ENCODE data around the gene CSTPP1.
"Not testable (repeated sequence)": the region's sequence is repeated elsewhere in the genome, so short reads cannot be mapped to it uniquely, and the experiment has no call there.

Gene CSTPP1

GRCh38 chr11:47105974-47106373 is 169.4 kb downstream of the CSTPP1 start:
- DNase-seq = no peak

DNA sequence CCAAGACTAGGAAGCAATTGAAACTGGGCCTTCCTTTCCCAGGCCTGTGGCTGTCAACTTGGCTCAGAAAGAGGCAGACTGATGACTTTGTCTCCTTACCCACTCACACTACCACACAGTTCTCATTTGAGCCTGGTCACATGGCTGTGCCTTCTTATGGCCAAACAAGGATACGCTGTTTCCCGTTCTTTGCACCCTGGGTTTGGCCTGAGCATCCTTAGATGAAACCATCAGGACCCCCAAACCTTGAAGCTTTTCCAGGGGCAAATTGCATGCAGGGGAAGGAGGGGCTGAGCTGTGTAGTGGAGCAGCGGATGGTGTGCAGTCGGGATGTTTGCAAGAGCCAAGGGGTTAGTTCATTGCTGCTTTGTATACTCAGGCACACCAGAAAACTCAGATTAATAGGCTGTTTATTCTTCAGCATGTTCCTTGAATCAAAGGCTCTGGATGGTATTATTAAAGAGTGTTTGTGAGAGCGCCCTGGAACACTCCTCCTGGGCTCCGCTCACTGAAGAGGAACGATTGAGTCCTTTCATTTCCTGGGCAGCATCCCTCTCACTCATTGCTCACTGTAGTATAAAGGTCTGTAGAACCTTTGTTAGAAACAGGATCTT is 170.3 kb downstream of the CSTPP1 start:
- DNase-seq = peak; percentile 45 to 58

DNA sequence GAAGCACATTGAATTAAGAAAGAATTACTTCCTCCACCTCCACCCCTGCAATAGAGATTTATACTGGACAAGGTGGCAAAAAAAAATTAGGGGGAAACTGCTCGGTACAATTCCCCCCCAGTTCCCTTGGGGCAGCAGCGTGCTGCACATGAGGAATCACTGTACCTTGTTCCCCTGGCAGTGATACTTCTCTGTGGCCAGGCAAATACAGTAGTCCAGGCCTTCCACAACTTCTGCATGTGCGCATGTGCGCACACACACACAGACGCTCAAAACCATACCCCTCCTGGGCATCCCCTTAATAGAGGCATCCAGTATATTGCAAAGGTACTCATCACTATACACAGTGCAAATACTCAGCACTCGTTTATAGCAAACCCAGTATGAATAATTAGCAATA is 171.2 kb downstream of the CSTPP1 start:
- no peak for DNase-seq

DNA sequence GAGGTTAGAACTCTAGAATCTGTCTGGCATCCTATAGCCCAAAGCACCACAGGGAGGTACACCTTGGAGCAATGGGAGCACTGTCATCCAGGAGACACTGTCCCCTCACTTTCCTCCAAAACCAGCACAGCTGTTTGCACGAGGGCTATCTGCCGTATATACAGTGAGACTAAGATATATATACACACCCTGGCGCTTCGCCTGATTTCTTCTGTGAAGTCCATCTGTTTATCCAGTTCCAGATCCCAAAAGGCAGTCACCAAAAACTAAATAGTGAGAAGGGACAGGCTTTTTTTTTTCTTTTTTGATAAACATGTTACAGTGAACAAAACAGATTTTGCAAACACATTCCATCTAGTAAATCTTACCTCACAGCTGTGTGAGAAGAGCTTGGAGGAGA is 171.7 kb downstream of the CSTPP1 start:
- no peak for DNase-seq

GRCh38 chr11:47109051-47109726 is 172.6 kb downstream of the CSTPP1 start:
- DNase-seq = no peak

DNA sequence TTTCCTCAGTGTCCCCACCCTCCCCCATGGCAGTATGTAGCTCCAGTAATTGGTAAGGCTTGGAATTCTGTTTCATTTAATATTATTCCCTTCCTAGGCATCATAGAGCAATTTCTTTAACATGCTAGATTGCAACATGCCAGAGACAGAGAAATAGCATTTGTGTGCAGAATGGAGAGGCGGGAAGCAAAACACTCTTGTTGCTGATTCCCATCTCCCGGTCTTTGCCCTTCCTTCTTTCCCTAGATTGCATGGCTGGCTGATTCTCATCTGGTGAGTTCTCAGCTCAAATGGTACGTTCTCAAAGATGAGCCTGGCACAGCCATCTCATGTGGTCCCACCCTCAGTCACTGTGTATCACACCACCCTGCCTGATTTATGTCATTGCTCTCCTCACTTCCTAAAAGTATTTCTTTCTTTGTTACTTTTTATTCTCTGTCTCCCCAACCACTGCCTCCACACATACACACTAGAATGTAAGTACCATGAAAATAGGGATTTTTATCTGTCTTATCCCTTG is 173.2 kb downstream of the CSTPP1 start:
- no peak for DNase-seq

- peak; percentile 26 to 66 for DNase-seq
These were observed 174.8 kb downstream of the CSTPP1 start for GRCh38 chr11:47111318-47111804.

- DNase-seq = not testable (repeated sequence)
These were observed 176.4 kb downstream of the CSTPP1 start for GRCh38 chr11:47112941-47113340.

DNA sequence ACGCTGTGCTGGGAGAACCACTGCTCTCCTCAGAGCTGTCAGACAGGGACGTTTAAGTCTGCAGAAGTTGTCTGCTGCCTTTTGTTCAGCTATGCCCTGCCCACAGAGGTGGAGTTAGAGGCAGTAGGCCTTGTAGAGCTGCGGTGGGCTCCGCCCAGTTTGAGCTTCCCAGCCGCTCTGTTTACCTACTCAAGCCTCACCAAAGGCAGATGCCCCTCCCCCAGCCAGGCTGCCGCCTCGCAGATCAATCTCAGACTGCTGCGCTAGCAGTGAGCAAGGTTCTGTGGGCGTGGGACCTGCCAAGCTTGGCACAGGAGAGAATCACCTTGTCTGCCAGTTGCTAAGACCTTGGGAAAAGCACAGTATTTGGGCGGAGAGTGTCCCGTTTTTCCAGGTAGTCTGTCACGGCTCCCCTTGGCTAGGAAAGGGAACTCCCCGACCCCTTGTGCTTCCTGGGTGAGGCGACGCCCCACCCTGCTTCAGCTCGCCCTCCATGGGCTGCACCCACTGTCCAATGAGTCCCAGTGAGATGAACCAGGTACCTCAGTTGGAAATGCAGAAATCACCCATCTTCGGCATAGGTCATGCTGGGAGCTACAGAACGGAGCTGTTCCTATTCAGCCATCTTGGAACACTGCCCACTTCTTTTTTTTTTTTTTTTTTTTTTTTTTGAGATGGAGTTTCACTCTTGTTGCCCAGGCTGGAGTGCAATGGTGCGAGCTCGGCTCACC is 182.6 kb downstream of the CSTPP1 start:
- DNase-seq = not testable (repeated sequence)

GRCh38 chr11:47121056-47121455 is 184.5 kb downstream of the CSTPP1 start:
- DNase-seq = no peak

- DNase-seq = no peak
These were observed 185.2 kb downstream of the CSTPP1 start for GRCh38 chr11:47121731-47122130.

- no peak for DNase-seq
These were observed 186.5 kb downstream of the CSTPP1 start for GRCh38 chr11:47123094-47123493.

DNA sequence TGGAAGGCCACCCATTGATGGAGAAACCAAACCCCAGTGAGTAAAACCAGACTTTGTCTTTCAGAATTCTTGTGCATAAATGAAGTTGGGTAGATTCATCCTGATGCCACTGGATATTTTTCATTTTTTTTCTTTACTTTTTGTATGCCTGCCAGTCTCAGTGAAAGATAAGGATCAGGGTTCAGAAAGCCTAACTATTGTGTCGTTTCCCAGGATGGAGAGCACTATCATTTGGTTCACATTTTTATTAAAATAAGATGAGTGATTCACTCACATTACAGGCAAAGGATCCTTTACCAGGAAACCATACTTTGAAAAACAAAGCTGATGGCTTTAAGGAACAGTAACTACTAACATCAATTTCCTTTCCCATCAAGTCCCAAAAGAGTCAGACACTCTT is 188.1 kb downstream of the CSTPP1 start:
- DNase-seq = no peak

GRCh38 chr11:47125083-47125482 is 188.5 kb downstream of the CSTPP1 start:
- DNase-seq = no peak

DNA sequence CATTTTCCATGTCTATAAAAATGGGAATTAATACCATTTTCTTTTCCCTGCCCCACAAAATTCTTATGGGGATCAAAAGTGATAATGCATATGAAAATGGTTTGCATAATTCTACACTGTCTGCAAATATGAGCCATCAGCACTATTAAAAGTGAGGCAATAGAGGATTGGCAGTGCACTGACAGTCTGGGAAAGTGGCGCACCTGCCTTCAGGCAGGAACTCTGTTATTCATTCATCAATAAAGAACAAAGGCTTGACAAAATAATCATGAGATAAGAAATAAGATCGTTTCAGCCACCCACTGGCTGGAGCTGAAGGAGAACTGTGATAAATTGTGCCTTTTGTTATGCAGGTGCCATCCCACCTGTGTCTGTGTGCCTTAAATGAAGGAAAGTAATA is 190.7 kb downstream of the CSTPP1 start:
- DNase-seq = peak; percentile 30 to 67

GRCh38 chr11:47130543-47130942 is 194.0 kb downstream of the CSTPP1 start:
- peak; percentile 43 to 46 for DNase-seq

DNA sequence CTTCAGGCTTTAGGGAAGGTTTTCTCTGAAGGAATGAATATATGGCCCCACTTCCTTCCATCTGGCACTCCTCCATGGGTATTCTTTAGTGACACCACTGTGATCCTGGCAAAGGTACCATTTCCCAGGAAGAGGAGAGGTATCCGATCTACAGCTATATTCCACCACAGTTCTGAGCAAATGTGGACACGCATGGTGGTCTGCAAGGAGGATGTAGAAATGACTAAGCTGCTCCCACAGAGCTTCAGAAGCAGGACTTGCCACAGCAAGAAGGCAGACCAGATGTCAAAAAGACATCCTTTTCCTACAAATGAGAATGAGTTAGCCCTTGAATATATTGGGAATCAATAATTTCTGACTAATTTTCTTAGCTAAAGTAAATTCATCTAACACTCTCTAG is 194.6 kb downstream of the CSTPP1 start:
- no peak for DNase-seq

- DNase-seq = no peak
These were observed 195.9 kb downstream of the CSTPP1 start for GRCh38 chr11:47132490-47132889.

DNA sequence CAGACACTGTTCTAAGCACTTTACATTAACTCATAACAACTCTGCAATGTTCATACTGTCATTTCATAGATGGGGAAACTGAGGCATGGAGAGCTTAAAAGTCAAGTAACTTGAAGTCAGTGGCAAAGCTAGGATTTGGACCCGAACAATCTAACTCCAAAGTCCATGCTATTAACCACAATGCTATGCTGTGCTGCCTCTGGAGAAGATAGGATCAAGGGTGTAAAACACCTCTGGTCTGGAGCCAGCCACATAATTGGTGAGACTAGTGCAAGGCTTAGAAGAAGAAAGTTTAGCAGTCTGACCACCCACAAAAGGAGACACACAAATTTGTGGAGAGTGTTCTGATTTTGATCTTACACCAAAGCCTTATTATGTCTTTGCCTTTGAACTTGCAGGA is 196.4 kb downstream of the CSTPP1 start:
- DNase-seq = no peak

DNA sequence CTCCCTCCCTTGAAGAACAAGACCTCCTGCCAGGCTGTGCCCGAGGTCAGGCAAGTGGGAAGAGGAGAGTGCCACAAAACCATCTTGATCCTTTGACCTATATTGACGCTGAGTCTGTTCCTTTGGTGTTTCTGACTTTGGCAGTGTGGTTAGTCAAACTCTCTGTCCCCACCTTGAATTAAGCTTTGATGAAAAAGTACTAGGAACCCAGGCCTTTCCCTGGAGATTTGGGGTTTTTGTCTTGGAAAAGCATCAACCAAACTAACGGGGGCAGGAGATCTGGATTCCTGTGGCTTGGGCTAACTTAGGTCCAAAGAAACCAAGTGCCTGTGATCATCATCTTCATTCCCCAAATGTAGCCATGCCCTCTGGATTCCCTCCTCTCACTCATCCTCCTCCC is 199.8 kb downstream of the CSTPP1 start:
- DNase-seq = no peak

GRCh38 chr11:47136921-47137320 is 200.4 kb downstream of the CSTPP1 start:
- no peak for DNase-seq

- no peak for DNase-seq
These were observed 200.9 kb downstream of the CSTPP1 start for GRCh38 chr11:47137476-47137875.

GRCh38 chr11:47139878-47140277 is 203.3 kb downstream of the CSTPP1 start:
- DNase-seq = no peak

- DNase-seq = peak; percentile 12 to 52
These were observed 206.8 kb downstream of the CSTPP1 start for GRCh38 chr11:47143322-47143721.

Data from NCI-H2081 (cell line).